Measurements from ENCODE around the gene CDKN2AIP. TPM values are rescaled to one million over a fixed set of nuclear protein-coding genes. Genes with fewer than 3 reads are reported as not detected.

Gene CDKN2AIP
- polyA plus RNA-seq, 1 of the 3 experiments (the other 2 are of a cell fraction): 8.3 TPM

DNA sequence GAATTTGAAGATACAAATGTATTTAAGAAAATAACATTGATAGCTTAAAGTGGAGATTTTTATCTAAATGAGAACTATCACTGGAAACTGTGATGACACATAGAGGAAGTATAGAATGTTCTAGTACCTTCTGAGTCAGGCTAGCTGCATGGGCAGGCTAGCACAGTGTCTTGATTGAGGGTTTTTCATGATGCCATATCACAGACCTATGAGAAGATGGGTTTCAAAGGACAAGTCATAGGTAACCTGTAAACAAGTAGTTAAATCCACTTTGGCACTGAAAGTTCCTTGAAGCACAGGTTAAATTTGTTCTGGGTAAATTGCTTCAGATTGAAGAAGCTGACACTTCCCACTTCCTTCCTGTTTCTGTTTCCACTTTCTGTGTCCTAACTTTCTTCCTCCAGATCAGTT is 48.2 kb upstream of the CDKN2AIP start:
- Histone ChIP-seq H3K9me3 (no peaks in the 10 kb centered on the region), H3K4me1 (ENCODE audit: control insufficient read depth in 1 of 2, insufficient read depth in 2 of 2, low read depth in 1 of 2, low read length in 1 of 2) (peaks cover 4 to 5% of the 10 kb centered on the region in 2 experiments; a peak in 2 of 4 replicates), H3K4me2 (no peak overlapping the region), H4K20me1 (ENCODE audit: insufficient read depth) (no peaks in the 10 kb centered on the region), H2AFZ (ENCODE audit: low read depth) (no peak overlapping the region), H3F3A (replicated peaks; ENCODE audit: insufficient read depth) (no peaks in the 10 kb centered on the region), H3K9ac (no peak overlapping the region), H3K27ac (ENCODE audit: low read depth in 2 of 2, low read length in 1 of 2) (no peak overlapping the region), H3K27me3 (ENCODE audit: insufficient read depth) (no peaks in the 10 kb centered on the region), H3K79me2 (ENCODE audit: insufficient read depth) (no peaks in the 10 kb centered on the region), H3K4me3 (ENCODE audit: low read depth in 2 of 2, low read length in 1 of 2) (no peak overlapping the region), H3K36me3 (replicated peaks in 1 of 2; ENCODE audit: control insufficient read depth in 1 of 2, insufficient read depth in 2 of 2, low read length in 1 of 2) (no peaks in the 10 kb centered on the region), H3K9me2 (no peaks in the 10 kb centered on the region)
- ChIA-PET CTCF (interaction anchor here (1.2 to 1.5 kb wide), 3 partner anchors 11 to 146 kb away, joined by 3 read pairs; no protein-coding TSS in a partner anchor), POLR2A (no interaction called here)
- TF ChIP-seq GABPA (IDR thresholded peaks at IDR 0.05; ENCODE audit: low read depth) (no peak), YY1 (IDR thresholded peaks at IDR 0.05; ENCODE audit: low read depth) (no peak), FOXM1 (IDR thresholded peaks at IDR 0.05; ENCODE audit: low read depth) (no peak), CHD2 (IDR thresholded peaks at IDR 0.05; ENCODE audit: low read length, partially characterized antibody) (no peak), RAD21 (IDR thresholded peaks at IDR 0.05; ENCODE audit: low read length) (no peak), TCF12 (IDR thresholded peaks at IDR 0.05) (no peak), POLR2AphosphoS5 (IDR thresholded peaks at IDR 0.05; ENCODE audit: low read depth, low read length) (no peak), ELF1 (IDR thresholded peaks at IDR 0.05) (no peak), EP300 (IDR thresholded peaks at IDR 0.05; ENCODE audit: borderline replicate concordance in 1 of 2, low read depth in 1 of 2, low read length in 1 of 2) (no peak), FOSL2 (IDR thresholded peaks at IDR 0.05; ENCODE audit: borderline replicate concordance, low read depth) (no peak), NFIC (IDR thresholded peaks at IDR 0.05; ENCODE audit: borderline replicate concordance) (no peak), MAX (IDR thresholded peaks at IDR 0.05; ENCODE audit: low read depth) (no peak), EZH2phosphoT487 (IDR thresholded peaks at IDR 0.05; ENCODE audit: borderline replicate concordance, low read depth) (no peak), NRF1 (IDR thresholded peaks at IDR 0.05; ENCODE audit: low read depth, low read length) (no peak), JUND (IDR thresholded peaks at IDR 0.05) (no peak)
- TF ChIP-seq, protein P1, sequence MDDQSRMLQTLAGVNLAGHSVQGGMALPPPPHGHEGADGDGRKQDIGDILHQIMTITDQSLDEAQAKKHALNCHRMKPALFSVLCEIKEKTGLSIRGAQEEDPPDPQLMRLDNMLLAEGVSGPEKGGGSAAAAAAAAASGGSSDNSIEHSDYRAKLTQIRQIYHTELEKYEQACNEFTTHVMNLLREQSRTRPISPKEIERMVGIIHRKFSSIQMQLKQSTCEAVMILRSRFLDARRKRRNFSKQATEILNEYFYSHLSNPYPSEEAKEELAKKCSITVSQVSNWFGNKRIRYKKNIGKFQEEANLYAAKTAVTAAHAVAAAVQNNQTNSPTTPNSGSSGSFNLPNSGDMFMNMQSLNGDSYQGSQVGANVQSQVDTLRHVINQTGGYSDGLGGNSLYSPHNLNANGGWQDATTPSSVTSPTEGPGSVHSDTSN (IDR thresholded peaks at IDR 0.05): no peak
- TF ChIP-seq, protein P2, sequence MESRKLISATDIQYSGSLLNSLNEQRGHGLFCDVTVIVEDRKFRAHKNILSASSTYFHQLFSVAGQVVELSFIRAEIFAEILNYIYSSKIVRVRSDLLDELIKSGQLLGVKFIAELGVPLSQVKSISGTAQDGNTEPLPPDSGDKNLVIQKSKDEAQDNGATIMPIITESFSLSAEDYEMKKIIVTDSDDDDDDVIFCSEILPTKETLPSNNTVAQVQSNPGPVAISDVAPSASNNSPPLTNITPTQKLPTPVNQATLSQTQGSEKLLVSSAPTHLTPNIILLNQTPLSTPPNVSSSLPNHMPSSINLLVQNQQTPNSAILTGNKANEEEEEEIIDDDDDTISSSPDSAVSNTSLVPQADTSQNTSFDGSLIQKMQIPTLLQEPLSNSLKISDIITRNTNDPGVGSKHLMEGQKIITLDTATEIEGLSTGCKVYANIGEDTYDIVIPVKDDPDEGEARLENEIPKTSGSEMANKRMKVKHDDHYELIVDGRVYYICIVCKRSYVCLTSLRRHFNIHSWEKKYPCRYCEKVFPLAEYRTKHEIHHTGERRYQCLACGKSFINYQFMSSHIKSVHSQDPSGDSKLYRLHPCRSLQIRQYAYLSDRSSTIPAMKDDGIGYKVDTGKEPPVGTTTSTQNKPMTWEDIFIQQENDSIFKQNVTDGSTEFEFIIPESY (IDR thresholded peaks at IDR 0.05; ENCODE audit: borderline replicate concordance, low read depth): no peak
- TF ChIP-seq, protein P3, sequence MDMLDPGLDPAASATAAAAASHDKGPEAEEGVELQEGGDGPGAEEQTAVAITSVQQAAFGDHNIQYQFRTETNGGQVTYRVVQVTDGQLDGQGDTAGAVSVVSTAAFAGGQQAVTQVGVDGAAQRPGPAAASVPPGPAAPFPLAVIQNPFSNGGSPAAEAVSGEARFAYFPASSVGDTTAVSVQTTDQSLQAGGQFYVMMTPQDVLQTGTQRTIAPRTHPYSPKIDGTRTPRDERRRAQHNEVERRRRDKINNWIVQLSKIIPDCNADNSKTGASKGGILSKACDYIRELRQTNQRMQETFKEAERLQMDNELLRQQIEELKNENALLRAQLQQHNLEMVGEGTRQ (IDR thresholded peaks at IDR 0.05; ENCODE audit: borderline replicate concordance, low read depth, low read length): no peak
- no peak for DNase-seq

Data from SK-N-SH (cell line).